B cell (primary cell): Measurements from ENCODE around the gene PLEKHO2. TPM values are rescaled to one million over a fixed set of nuclear protein-coding genes. Genes with fewer than 3 reads are reported as not detected.
A peak's percentile ranks its signal among the peaks of the same experiment; 100 is the strongest.

ENCODE experiments used
- ATAC-seq: fragments of 200-7000 bp; cut with Tn5 transposase; one replicate; pipeline ENCODE4 v1.10.0; 2021; ENCODE audit warnings: low read depth, mild to moderate bottlenecking, moderate number of reproducible peaks, moderate library complexity
- CTCF ChIA-PET: fragments of 350-600 bp; sonication (Branson Sonifier 250); formaldehyde crosslinking; loops from one replicate; lab custom pipeline; 2021; ENCODE audit warnings: antibody characterized with exemption, inconsistent platforms; lab: Charles Lee
- POLR2A ChIA-PET: fragments of 350-600 bp; sonication (Branson Sonifier 250); formaldehyde crosslinking; loops from one replicate; lab custom pipeline; 2021; ENCODE audit warnings: antibody characterized with exemption; lab: Charles Lee
- DNase-seq: peaks from one replicate; pipeline ENCODE4 v3.0.0; 2013
- H2AFZ ChIP-seq: 2 replicates; pipeline ENCODE4 v1.6.1; 2012; ENCODE audit warnings: mild to moderate bottlenecking, low read depth, low read length; ENCODE audit not compliant: insufficient read depth, poor library complexity, severe bottlenecking
- H3K27ac ChIP-seq, 2 donors: 1 replicate in 1 of 2; 2 replicates in 1 of 2; pipeline ENCODE4 v1.5.1; 2012 to 2013; ENCODE audit warnings: low read length in 2 of 2, mild to moderate bottlenecking in 2 of 2, moderate library complexity in 1 of 2
- H3K27me3 ChIP-seq, 4 experiments: fragments of 200-600 bp in 1 of 4; sonication (generic) in 1 of 4; replicated peaks in 1 of 4; 1 replicate in 2 of 4; 2 replicates in 2 of 4; pipeline versions ENCODE4 v1.6.1 to v1.7.0; 2013 to 2016; ENCODE audit warnings: low read length in 3 of 4, mild to moderate bottlenecking in 2 of 4, mixed read lengths in 1 of 4, moderate library complexity in 1 of 4; ENCODE audit not compliant: insufficient read depth in 4 of 4, control insufficient read depth in 3 of 4; ENCODE audit errors: control extremely low read depth in 1 of 4
- H3K36me3 ChIP-seq, 2 experiments: replicated peaks in 1 of 2; 1 replicate in 1 of 2; 2 replicates in 1 of 2; pipeline versions ENCODE4 v1.6.1 to v1.7.1; 2013; ENCODE audit warnings: low read length in 1 of 2; ENCODE audit not compliant: insufficient read depth in 2 of 2, control insufficient read depth in 1 of 2; ENCODE audit errors: control extremely low read depth in 1 of 2, extremely low read depth in 1 of 2
- H3K4me1 ChIP-seq, 2 donors: fragments of 200-600 bp in 1 of 2; sonication (generic) in 1 of 2; 1 replicate in 1 of 2; 2 replicates in 1 of 2; pipeline versions ENCODE4 v1.5.1 to v1.6.1; 2013 to 2017; ENCODE audit warnings: low read length in 2 of 2; ENCODE audit not compliant: control insufficient read depth in 2 of 2, insufficient read depth in 2 of 2
- H3K4me2 ChIP-seq: replicated peaks from 2 replicates; pipeline ENCODE3; 2012; ENCODE audit warnings: mild to moderate bottlenecking, low read depth, low read length; ENCODE audit not compliant: poor library complexity, severe bottlenecking
- H3K4me3 ChIP-seq, 5 experiments: fragments of 200-600 bp in 1 of 5; sonication (generic) in 1 of 5; 1 replicate in 3 of 5; 2 replicates in 2 of 5; pipeline versions ENCODE4 v1.5.1 to v1.7.0; 2011 to 2016; ENCODE audit warnings: low read length in 4 of 5, mild to moderate bottlenecking in 4 of 5, low read depth in 2 of 5, control low read depth in 1 of 5, moderate library complexity in 1 of 5; ENCODE audit not compliant: insufficient read depth in 1 of 5; ENCODE audit errors: control extremely low read depth in 1 of 5, extremely low read depth in 1 of 5
- H3K79me2 ChIP-seq: fragments of 200-600 bp; sonication (generic); one replicate; pipeline ENCODE4 v1.6.0; 2016; ENCODE audit warnings: low read length; ENCODE audit not compliant: control insufficient read depth, insufficient read depth
- H3K9ac ChIP-seq: fragments of 200-600 bp; sonication (generic); 2 replicates; pipeline ENCODE4 v1.6.1; 2017; ENCODE audit warnings: mild to moderate bottlenecking, low read length, moderate library complexity
- H3K9me3 ChIP-seq, 3 donors: one replicate each; pipeline versions ENCODE4 v1.6.1 to v1.7.1; 2013; ENCODE audit warnings: low read length in 2 of 3; ENCODE audit not compliant: control insufficient read depth in 2 of 3, insufficient read depth in 1 of 3; ENCODE audit errors: control extremely low read depth in 1 of 3
- H4K20me1 ChIP-seq: 2 replicates; pipeline ENCODE4 v1.6.0; 2012; ENCODE audit warnings: mild to moderate bottlenecking, low read length; ENCODE audit not compliant: insufficient read depth, control insufficient read depth, poor library complexity, severe bottlenecking
- H3K27ac Mint-ChIP-seq: one replicate; pipeline ENCODE4 v1.8.0; 2021; ENCODE audit warnings: mixed read lengths
- H3K27me3 Mint-ChIP-seq: one replicate; pipeline ENCODE4 v1.8.0; 2021; ENCODE audit warnings: mixed read lengths
- H3K4me1 Mint-ChIP-seq: one replicate; pipeline ENCODE4 v1.8.0; 2021; ENCODE audit warnings: mixed read lengths
- H3K4me3 Mint-ChIP-seq: one replicate; pipeline ENCODE4 v1.8.0; 2021; ENCODE audit warnings: mixed read lengths
- H3K9me3 Mint-ChIP-seq: one replicate; pipeline ENCODE4 v1.8.0; 2022; ENCODE audit warnings: mixed read lengths; ENCODE audit not compliant: insufficient read depth
- EZH2 ChIP-seq: IDR thresholded peaks from 2 replicates; pipeline ENCODE4 v1.6.1; 2012; ENCODE audit warnings: borderline replicate concordance, low read depth, mild to moderate bottlenecking, moderate library complexity, low read length; ENCODE audit not compliant: insufficient read depth, poor library complexity, severe bottlenecking
- WGBS: methylation state at CpG from one replicate; pipeline ENCODE4 v1.1.5; 2013; ENCODE audit warnings: missing lambda C conversion rate; ENCODE audit not compliant: insufficient coverage; 5-methylcytosine and 5-hydroxymethylcytosine counted together
- intact Hi-C: fragments of 100-400 bp; cut with micrococcal nuclease; formaldehyde crosslinking; loops from one replicate; pipeline ENCODE4 v1.10.0; 2022
- polyA plus RNA-seq: library from polyadenylated mRNA; depleted of rRNA; stranded (reverse); fragments of >200 nt; gene quantifications from 2 replicates; pipeline ENCODE4 v1.2.3, GENCODE V29; 2012
- total RNA-seq, 2 donors: library from RNA; stranded (reverse); fragments of 120-200 nt in 1 of 2; gene quantifications; 1 replicate in 1 of 2; 2 replicates in 1 of 2; pipeline versions ENCODE4 v1.2.3 to v1.2.4, GENCODE V29; 2013 to 2022
- TF ChIP-seq, protein P1 (sequence below): fragments of 200-600 bp; IDR thresholded peaks from one replicate; pipeline ENCODE4 v1.8.0; 2022; ENCODE audit warnings: antibody characterized with exemption, mild to moderate bottlenecking

PLEKHO2 gene
- total and polyA plus RNA-seq, 2 donors (not counting 1 experiment from before 2014, with no cell fraction given): 13.7 to 23.1 TPM

- Histone ChIP-seq H3K4me2 (peak overlapping the region; percentile 95), H3K4me3 (peak overlapping the region; percentile 32 to 71 (median 37)), H3K36me3 (no peaks in the 10 kb centered on the region), H3K27me3 (no peaks in the 10 kb centered on the region), H3K79me2 (no peaks in the 10 kb centered on the region), H3K9ac (peak overlapping the region; percentile 73), H3K4me1 (peaks cover 50 to 65% of the 10 kb centered on the region in 2 donors), H2AFZ (peak overlapping the region; percentile 71), H4K20me1 (no peaks in the 10 kb centered on the region), H3K9me3 (no peaks in the 10 kb centered on the region), H3K27ac (peak overlapping the region; percentile 86 to 94)
- no peaks in the 10 kb centered on the region for H3K9me3 Mint-ChIP-seq
- 2% methylated on average over 13 of the region's 20 CpGs for WGBS
- DNase-seq: peak; percentile 87
- ATAC-seq: peak; percentile 44
- H3K27ac Mint-ChIP-seq: peak overlapping the region; percentile 99
- ChIA-PET CTCF (interaction anchor here (0.6 to 7.1 kb wide), 26 partner anchors 9 to 410 kb away, joined by 3 to 81 read pairs (median 4); partner anchors contain the start of genes PIF1, PLEKHO2, RNU5B-1 and SPG21), POLR2A (interaction anchor here (0.8 to 2.9 kb wide), 15 partner anchors 10 to 801 kb away, joined by 3 to 32 read pairs (median 5); partner anchors contain the start of genes CIAO2A, CLPX, PIF1 and PLEKHO2)
- no peaks in the 10 kb centered on the region for H3K27me3 Mint-ChIP-seq
- H3K4me1 Mint-ChIP-seq: peaks cover 68% of the 10 kb centered on the region
- H3K4me3 Mint-ChIP-seq: peak overlapping the region; percentile 90
- intact Hi-C loops: loop anchor here (1.0 to 10.0 kb wide), 8 partner anchors 11 to 410 kb away; partner anchors contain the start of genes CLPX, PIF1, PLEKHO2 and RNU5B-1
- TF ChIP-seq, protein P1, sequence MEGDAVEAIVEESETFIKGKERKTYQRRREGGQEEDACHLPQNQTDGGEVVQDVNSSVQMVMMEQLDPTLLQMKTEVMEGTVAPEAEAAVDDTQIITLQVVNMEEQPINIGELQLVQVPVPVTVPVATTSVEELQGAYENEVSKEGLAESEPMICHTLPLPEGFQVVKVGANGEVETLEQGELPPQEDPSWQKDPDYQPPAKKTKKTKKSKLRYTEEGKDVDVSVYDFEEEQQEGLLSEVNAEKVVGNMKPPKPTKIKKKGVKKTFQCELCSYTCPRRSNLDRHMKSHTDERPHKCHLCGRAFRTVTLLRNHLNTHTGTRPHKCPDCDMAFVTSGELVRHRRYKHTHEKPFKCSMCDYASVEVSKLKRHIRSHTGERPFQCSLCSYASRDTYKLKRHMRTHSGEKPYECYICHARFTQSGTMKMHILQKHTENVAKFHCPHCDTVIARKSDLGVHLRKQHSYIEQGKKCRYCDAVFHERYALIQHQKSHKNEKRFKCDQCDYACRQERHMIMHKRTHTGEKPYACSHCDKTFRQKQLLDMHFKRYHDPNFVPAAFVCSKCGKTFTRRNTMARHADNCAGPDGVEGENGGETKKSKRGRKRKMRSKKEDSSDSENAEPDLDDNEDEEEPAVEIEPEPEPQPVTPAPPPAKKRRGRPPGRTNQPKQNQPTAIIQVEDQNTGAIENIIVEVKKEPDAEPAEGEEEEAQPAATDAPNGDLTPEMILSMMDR: no peak
- no peak for TF ChIP-seq EZH2
These were observed 52.8 kb downstream of the PLEKHO2 start for GRCh38 chr15:64894395-64895056.
